NCI-H526 (cell line): ENCODE measurements around the gene BPIFB1.

Experiments
- DNase-seq, 2 experiments: peaks; one replicate each; lab custom pipeline; 2025; lab: John Stamatoyannopoulos, UW

BPIFB1 gene

GRCh38 chr20:33328157-33329137 lies 45.4 kb downstream of the BPIFB1 start:
- peak in 1 of 2 experiments; percentile 20 for DNase-seq

- DNase-seq, result peak in 1 of 2 experiments; percentile 20
Observed at GRCh38 chr20:33332905-33333456, 50.0 kb downstream of the BPIFB1 start.

GRCh38 chr20:33333616-33334015 lies 50.6 kb downstream of the BPIFB1 start:
- no peak for DNase-seq

DNA sequence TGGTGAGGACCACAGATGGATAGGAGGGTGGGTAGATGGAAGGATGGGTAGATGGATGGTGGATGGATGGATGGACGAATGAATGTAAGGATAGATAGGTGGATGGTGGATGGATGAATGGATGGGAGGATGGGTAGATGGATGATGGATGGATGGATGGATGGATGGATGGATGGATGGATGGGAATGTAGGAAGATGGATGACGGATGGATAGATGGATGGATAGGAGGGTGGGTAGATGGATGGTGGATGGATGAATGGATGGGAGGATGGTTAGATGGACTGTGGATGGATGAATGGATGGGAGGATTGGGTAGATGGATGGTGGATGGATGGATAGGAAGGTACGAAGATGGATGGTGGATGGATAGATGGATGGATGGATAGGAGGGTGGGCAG lies 51.1 kb downstream of the BPIFB1 start:
- DNase-seq, result no peak

GRCh38 chr20:33336375-33336774 lies 53.4 kb downstream of the BPIFB1 start:
- DNase-seq, result no peak

GRCh38 chr20:33337119-33337518 lies 54.1 kb downstream of the BPIFB1 start:
- DNase-seq, result no peak

DNA sequence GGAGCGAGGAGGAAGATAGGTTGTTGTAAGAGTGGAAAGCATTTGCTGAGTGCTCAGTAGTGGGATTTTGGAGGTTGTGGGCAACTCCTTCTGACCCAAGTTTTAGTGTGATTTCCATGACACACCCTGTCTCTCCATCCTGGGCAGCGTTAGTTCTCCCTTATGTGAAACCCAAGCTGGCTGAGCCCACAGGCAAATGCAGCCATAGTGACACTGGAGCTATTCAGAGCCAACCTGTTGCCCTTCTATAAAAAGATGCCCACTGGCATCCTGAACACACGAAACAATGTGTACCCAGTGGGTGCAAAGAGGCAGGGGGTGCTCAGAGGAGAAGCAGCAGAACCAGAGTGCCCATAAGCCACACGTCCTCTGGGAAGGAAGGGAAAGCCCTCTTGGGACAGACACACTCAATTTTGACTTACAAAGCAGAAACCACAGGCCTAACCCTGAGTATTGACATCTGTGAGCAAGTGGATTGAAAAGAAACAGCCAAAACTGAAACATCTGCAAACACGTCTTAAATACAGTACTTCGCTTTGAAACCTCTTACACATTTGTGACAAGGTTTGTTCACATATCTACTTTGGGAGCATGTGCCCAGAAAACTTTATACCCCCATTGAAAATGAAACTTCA lies 54.6 kb downstream of the BPIFB1 start:
- no peak for DNase-seq

DNA sequence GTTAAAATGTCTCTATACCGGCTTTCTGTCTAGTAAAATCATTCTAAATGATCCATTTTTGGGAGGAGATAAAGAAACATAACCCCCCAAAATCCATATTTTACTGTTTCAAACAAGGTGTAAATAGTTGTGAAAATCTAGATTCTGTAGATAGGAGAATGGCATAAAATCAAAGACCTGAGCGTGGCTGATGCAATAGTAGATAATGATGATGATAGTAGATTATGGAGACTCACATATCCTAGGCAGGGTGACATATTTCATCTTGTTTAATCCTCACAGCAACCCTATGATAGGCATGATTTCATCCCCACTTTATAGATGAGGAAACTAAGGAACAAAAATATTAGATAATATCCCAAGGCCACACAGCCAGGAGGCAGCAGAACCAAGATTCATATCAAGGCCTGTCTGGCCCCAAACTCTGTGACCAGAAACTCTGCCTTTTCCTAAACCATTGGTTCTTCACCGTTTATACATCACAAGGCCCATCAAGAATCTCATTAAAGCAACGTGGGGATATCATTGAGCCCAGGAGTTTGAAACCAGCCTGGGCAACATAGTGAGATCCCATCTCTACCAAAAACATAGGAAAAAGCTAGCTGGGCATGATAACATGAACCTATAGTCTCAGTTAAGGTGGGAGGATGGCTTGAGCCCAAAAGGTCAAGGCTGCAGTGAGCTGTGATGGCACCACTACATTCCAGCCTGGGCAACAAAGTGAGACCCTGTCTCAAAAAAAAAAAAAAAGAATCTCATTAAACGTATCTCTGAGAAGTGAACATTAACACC lies 55.6 kb downstream of the BPIFB1 start:
- DNase-seq, result no peak

DNA sequence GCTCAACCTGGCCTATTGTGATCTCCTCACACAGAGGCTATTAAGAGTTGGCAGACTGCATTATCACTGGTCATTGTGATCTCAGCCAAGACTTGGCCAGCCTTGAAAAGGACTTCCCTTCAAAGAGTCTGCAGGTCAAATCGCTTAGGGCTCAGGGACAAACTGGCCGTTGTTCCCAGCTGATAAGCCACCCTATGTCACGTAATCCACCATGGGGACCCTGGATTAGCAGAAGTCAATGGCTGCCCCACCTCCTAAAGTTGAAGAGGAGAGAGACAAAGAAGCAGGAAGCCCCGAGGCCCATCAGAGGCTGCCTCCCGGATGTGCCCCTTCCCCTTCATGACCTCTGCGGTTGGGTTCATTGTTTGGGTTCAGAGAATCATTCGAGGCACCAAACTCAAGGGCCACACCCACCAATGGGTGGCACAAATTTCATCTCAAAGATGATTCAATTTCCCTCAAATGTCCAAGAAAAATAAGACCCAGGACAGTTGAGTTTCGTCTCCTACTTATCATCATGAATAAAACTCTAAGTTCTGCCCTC lies 56.6 kb downstream of the BPIFB1 start:
- no peak for DNase-seq

DNA sequence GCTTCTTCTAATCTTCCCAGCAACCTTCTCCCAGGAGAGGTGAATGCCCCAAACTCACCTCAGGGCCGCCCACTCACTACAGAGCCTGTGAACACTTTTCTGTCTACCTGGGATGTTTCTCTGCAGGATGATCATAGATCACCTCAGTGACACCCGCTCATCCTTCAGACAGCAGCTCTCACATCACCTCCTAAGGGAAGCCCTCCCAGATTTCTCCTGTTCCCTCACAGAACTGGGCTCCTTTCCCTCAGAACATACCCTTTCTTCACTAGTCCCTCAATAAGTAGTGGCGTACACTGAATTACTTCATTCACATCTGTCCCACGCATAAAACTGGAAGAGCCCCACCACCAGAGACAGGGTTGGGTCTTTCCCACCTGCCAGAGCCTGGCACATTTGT lies 60.5 kb downstream of the BPIFB1 start:
- DNase-seq, result no peak

DNA sequence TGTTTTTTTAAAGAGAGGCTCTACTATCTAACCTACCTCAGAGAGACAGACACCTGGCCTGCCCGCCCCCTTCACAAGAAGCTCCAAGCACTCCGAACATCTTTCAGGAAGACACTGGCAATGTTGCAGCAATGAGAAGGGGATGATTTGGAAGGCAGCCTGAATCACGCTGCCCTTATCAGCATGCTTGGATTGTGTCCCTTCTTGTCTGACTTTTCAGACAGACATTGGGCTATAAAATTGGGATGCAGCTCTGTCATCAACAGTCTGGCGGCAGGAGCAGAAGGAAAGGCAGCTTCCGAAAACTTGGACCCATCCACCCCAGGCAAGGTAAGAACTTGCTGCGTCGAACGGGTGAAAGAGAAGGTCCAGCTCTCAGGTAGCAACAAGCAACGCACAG lies 62.3 kb downstream of the BPIFB1 start:
- DNase-seq, result no peak

GRCh38 chr20:33348136-33348937 lies 65.3 kb downstream of the BPIFB1 start:
- no peak for DNase-seq

DNA sequence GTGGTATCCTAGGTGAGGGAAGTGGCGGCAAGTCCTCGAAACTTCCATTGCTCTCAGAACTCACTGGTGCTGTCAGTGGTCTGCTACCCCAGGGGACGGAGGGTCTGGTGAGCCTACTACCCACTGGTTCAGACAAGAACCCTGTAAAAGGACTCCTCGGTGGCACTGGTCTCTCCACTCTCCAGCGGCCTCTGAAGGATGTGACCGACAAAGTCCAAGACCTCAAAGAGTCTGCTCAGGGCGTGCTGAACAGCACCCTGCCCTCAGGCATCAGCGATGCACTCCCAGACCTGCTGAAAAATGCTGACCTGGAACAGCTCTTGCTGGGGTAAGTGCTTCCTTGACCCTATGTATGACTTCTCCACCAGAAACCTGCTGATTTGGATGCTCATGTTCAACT lies 66.5 kb downstream of the BPIFB1 start:
- no peak for DNase-seq

DNA sequence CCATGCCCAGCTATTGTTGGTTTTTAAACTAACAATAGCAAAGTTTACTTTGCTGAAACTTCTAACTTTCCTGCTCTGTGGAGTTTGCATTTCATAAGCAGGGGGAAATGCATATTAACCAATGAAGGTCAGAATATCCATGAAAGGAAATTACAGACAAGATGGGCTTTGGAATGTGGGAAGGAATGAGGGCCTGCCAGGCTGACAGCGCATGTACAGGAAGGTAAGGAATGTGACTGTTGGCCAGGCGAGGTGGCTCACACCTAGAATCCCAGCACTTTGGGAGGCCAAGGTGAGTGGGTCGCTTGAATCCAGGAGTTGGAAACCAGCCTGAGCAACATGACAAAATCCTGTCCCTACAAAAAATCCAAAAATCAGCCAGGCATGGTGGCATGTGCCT lies 68.7 kb downstream of the BPIFB1 start:
- DNase-seq, result no peak

DNA sequence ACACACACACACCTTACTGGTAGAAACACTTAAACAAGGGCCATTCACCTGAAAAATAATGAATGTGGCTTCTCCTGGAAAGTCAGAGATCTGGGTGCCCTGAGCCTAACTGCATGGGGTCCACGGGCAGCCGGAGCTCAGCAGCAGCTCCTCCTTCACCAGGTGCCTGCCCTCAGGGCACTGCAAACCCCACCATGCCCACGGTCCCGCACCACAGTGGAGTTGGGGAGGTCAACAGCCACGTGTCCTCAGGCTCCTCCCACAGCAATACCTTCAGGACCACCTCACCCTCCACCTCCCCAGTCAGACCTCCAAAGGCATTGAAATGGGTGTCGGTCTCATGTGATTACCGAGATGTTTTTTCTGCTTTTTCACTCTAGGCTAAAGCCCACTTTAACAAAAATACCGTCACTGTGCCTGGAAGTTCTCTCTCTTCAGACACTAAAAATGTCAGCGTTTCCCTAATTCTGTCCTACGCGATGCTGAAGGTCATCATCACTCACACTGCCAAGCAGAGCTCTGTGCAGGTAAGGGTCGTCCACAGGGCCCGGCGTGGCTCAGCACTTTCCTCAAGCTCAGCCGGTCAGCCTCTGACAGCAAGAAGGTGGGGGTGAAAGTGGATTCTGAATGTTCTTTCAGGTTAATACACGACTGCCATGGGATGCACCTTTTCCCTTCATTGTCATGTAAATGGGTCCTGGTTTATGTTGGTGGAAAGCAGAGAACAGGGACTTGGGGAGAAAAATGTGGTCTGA lies 69.4 kb downstream of the BPIFB1 start:
- DNase-seq, result no peak

- DNase-seq, result no peak
Observed at GRCh38 chr20:33353013-33353402, 70.0 kb downstream of the BPIFB1 start.
